Testis (tissue), 3 donors: ENCODE results near the gene DRC7. TPM values are rescaled to one million over a fixed set of nuclear protein-coding genes. Genes with fewer than 3 reads are reported as not detected.

Experiments used
- DNase-seq: peaks from one replicate; pipeline ENCODE4 v3.0.0-alpha.2; 2019
- H3K27ac ChIP-seq, 2 donors: fragments of 200-600 bp; sonication (generic); one replicate each; pipeline ENCODE4 v1.5.1; 2019
- H3K27me3 ChIP-seq: fragments of 200-600 bp; sonication (generic); one replicate; pipeline ENCODE4 v1.5.1; 2019
- H3K36me3 ChIP-seq: fragments of 200-600 bp; sonication (generic); one replicate; pipeline ENCODE4 v1.5.1; 2017; ENCODE audit warnings: low read depth; ENCODE audit errors: missing control alignments
- H3K4me1 ChIP-seq: fragments of 200-600 bp; sonication (generic); one replicate; pipeline ENCODE4 v1.5.1; 2019
- H3K4me3 ChIP-seq, 2 donors: fragments of 200-600 bp; sonication (generic); one replicate each; pipeline ENCODE4 v1.5.1; 2017 to 2019
- H3K9me3 ChIP-seq: fragments of 200-600 bp; sonication (generic); one replicate; pipeline ENCODE4 v1.5.1; 2017
- CTCF ChIP-seq, 3 experiments: fragments of 450-650 bp in 2 of 3; fragments of 200-600 bp in 1 of 3; sonication (generic) in 1 of 3; IDR thresholded peaks; one replicate each; pipeline ENCODE4 v1.5.1; 2016 to 2019; ENCODE audit warnings: antibody characterized with exemption in 3 of 3, mild to moderate bottlenecking in 2 of 3, moderate library complexity in 1 of 3
- POLR2A ChIP-seq: fragments of 450-650 bp; IDR thresholded peaks from one replicate; pipeline ENCODE4 v1.6.1; 2017; ENCODE audit warnings: antibody characterized with exemption, mild to moderate bottlenecking, moderate library complexity
- WGBS, 2 donors: methylation state at CpG; one replicate each; pipeline ENCODE4 v1.1.5; 2018; 5-methylcytosine and 5-hydroxymethylcytosine counted together
- intact Hi-C: fragments of 100-400 bp; cut with DNase I; formaldehyde crosslinking; loops from one replicate; pipeline ENCODE4 v1.15.1; 2023; ENCODE audit warnings: low total_unique reads
- polyA plus RNA-seq: library from polyadenylated mRNA; stranded (reverse); fragments of 350-450 nt; fragmentation: Illumina TruSeq; extraction: RNeasy Lipid Tissue Mini Kit (QIAGEN cat#74804); gene quantifications from one replicate; pipeline ENCODE4 v1.2.3, GENCODE V29; 2014; ENCODE audit warnings: low read depth, low replicate concordance; ENCODE audit not compliant: insufficient read depth
- total RNA-seq, 2 donors: library from RNA; depleted of rRNA; stranded (reverse); fragments of >200 nt; gene quantifications; one replicate each; pipeline ENCODE4 v1.2.3, GENCODE V29; 2016

DRC7 gene
- total and polyA plus RNA-seq, 3 donors from 2014 or later: 35.4 to 199 (median 62.7) TPM

- 68 to 83% methylated on average over 6 to 7 of the region's 7 CpGs for WGBS, 2 donors
Observed at GRCh38 chr16:57723170-57723569, 28.6 kb downstream of the DRC7 start.

GRCh38 chr16:57724531-57724930 lies 29.9 kb downstream of the DRC7 start:
- no peak overlapping the region for H3K4me3 ChIP-seq
- intact Hi-C loops: no loop called here
- no peak overlapping the region for H3K27ac ChIP-seq
- WGBS, 2 donors: 80 to 84% methylated on average over 11 to 15 of the region's 15 CpGs
- no peak for DNase-seq
- H3K36me3 ChIP-seq: no peaks in the 10 kb centered on the region
- H3K27me3 ChIP-seq: no peaks in the 10 kb centered on the region
- TF ChIP-seq CTCF (IDR thresholded peaks at IDR 0.05) (no peak), POLR2A (no peak)
- no peaks in the 10 kb centered on the region for H3K9me3 ChIP-seq
- H3K4me1 ChIP-seq: no peaks in the 10 kb centered on the region

More at GRCh38 chr16:57723170-57723569, 28.6 kb downstream of the DRC7 start:
- no peaks in the 10 kb centered on the region for H3K4me1 ChIP-seq
- TF ChIP-seq POLR2A: no peak
- TF ChIP-seq CTCF (IDR thresholded peaks at IDR 0.05): no peak
- H3K36me3 ChIP-seq: no peaks in the 10 kb centered on the region
- H3K4me3 ChIP-seq: no peak overlapping the region
- intact Hi-C loops: no loop called here
- no peaks in the 10 kb centered on the region for H3K27me3 ChIP-seq
- no peak for DNase-seq
- H3K9me3 ChIP-seq: no peaks in the 10 kb centered on the region
- no peak overlapping the region for H3K27ac ChIP-seq

- intact Hi-C loops: no loop called here
- H3K4me3 ChIP-seq: no peak overlapping the region
- WGBS, 2 donors: 34 to 37% methylated on average over 5 of the region's 5 CpGs
Observed at GRCh38 chr16:57725151-57725550, 30.5 kb downstream of the DRC7 start.

DNA sequence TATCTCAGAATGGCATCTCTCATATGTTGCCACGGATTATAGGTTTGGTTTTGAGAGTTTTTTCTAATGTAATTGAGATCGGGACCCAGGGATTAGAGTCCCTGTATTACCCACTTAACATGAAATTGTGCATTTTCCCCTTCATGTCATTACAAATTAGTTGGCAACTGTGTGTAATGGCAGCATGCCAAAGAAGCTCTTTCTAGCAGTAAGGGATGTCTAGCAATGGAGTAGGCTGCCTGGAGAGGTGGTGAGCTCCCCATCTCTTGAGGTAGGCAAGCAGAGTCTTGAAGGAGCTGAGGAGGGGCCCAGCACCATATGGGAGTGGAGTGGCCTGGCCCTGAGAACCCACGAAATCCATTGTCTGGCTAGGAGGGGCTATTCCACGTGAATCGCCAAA lies 30.9 kb downstream of the DRC7 start:
- Histone ChIP-seq H3K4me3 (no peak overlapping the region), H3K27ac (no peak overlapping the region), H3K27me3 (no peaks in the 10 kb centered on the region), H3K4me1 (no peaks in the 10 kb centered on the region), H3K36me3 (no peaks in the 10 kb centered on the region), H3K9me3 (no peaks in the 10 kb centered on the region)
- intact Hi-C loops: no loop called here
- 60 to 76% methylated on average over 5 of the region's 5 CpGs for WGBS, 2 donors
- DNase-seq: no peak
- TF ChIP-seq POLR2A: no peak
- TF ChIP-seq CTCF (IDR thresholded peaks at IDR 0.05): no peak

More at GRCh38 chr16:57725151-57725550, 30.5 kb downstream of the DRC7 start:
- DNase-seq: no peak
- no peak overlapping the region for H3K27ac ChIP-seq
- no peaks in the 10 kb centered on the region for H3K36me3 ChIP-seq
- H3K4me1 ChIP-seq: no peaks in the 10 kb centered on the region
- no peaks in the 10 kb centered on the region for H3K27me3 ChIP-seq
- TF ChIP-seq CTCF (IDR thresholded peaks at IDR 0.05): no peak
- TF ChIP-seq POLR2A: no peak
- H3K9me3 ChIP-seq: no peaks in the 10 kb centered on the region

GRCh38 chr16:57725976-57726375 lies 31.4 kb downstream of the DRC7 start:
- DNase-seq: no peak
- intact Hi-C loops: no loop called here
- 79 to 88% methylated on average over 5 to 30 of the region's 30 CpGs for WGBS, 2 donors
- no peaks in the 10 kb centered on the region for H3K27me3 ChIP-seq
- H3K9me3 ChIP-seq: no peaks in the 10 kb centered on the region
- no peak overlapping the region for H3K4me3 ChIP-seq
- H3K4me1 ChIP-seq: no peaks in the 10 kb centered on the region
- H3K36me3 ChIP-seq: no peaks in the 10 kb centered on the region
- TF ChIP-seq POLR2A: no peak
- no peak for TF ChIP-seq CTCF (IDR thresholded peaks at IDR 0.05)
- no peak overlapping the region for H3K27ac ChIP-seq
